Measurements from ENCODE around the gene TMEM201.

DNA sequence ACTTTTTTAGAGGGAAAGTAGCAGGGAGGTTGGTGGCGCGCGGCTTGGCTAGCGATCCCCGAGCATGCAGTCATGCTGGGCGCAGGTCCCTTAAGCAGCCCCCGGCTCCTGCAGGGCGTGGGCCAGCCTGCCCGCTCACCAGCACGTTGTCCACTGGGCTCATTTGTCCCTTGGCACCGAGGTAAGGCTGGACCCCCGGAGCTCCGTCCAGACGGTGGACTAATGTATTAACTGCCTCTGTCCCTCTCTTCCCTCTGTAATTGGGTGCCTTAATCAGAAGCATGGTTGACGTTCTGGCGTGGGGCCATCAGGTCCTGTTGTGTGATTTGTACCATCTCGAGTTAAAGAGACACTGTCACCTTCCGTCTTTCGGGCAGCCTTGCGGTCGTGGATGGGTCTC is 17.7 kb downstream of the TMEM201 start:
- TF ChIP-seq CEBPB (IDR thresholded peaks at IDR 0.05; ENCODE audit: low read depth, low read length), result no peak
- no peak for TF ChIP-seq POLR2A (IDR thresholded peaks at IDR 0.05; ENCODE audit: low read depth, low read length)
- TF ChIP-seq, protein P1, sequence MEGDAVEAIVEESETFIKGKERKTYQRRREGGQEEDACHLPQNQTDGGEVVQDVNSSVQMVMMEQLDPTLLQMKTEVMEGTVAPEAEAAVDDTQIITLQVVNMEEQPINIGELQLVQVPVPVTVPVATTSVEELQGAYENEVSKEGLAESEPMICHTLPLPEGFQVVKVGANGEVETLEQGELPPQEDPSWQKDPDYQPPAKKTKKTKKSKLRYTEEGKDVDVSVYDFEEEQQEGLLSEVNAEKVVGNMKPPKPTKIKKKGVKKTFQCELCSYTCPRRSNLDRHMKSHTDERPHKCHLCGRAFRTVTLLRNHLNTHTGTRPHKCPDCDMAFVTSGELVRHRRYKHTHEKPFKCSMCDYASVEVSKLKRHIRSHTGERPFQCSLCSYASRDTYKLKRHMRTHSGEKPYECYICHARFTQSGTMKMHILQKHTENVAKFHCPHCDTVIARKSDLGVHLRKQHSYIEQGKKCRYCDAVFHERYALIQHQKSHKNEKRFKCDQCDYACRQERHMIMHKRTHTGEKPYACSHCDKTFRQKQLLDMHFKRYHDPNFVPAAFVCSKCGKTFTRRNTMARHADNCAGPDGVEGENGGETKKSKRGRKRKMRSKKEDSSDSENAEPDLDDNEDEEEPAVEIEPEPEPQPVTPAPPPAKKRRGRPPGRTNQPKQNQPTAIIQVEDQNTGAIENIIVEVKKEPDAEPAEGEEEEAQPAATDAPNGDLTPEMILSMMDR (conservative IDR thresholded peaks at IDR 0.05; ENCODE audit: low read depth, low read length), result no peak
- no peak for TF ChIP-seq RFX5 (IDR thresholded peaks at IDR 0.05; ENCODE audit: low read depth, low read length)
- TF ChIP-seq RAD21 (IDR thresholded peaks at IDR 0.05; ENCODE audit: low read length), result no peak
- TF ChIP-seq, protein P2, sequence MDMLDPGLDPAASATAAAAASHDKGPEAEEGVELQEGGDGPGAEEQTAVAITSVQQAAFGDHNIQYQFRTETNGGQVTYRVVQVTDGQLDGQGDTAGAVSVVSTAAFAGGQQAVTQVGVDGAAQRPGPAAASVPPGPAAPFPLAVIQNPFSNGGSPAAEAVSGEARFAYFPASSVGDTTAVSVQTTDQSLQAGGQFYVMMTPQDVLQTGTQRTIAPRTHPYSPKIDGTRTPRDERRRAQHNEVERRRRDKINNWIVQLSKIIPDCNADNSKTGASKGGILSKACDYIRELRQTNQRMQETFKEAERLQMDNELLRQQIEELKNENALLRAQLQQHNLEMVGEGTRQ (IDR thresholded peaks at IDR 0.05; ENCODE audit: low read depth, low read length), result no peak
- TF ChIP-seq MAZ (IDR thresholded peaks at IDR 0.05; ENCODE audit: borderline replicate concordance, low read depth, low read length), result no peak
- no peak for TF ChIP-seq MXI1 (IDR thresholded peaks at IDR 0.05; ENCODE audit: borderline replicate concordance, low read depth, low read length)
- TF ChIP-seq RCOR1 (IDR thresholded peaks at IDR 0.05; ENCODE audit: insufficient replicate concordance, low read length), result no peak
- no peak for TF ChIP-seq BHLHE40 (IDR thresholded peaks at IDR 0.05; ENCODE audit: low read depth, low read length)
- TF ChIP-seq, protein P3, sequence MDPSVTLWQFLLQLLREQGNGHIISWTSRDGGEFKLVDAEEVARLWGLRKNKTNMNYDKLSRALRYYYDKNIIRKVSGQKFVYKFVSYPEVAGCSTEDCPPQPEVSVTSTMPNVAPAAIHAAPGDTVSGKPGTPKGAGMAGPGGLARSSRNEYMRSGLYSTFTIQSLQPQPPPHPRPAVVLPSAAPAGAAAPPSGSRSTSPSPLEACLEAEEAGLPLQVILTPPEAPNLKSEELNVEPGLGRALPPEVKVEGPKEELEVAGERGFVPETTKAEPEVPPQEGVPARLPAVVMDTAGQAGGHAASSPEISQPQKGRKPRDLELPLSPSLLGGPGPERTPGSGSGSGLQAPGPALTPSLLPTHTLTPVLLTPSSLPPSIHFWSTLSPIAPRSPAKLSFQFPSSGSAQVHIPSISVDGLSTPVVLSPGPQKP (IDR thresholded peaks at IDR 0.05; ENCODE audit: borderline replicate concordance, low read depth, low read length), result no peak
- no peak for TF ChIP-seq MAFK (IDR thresholded peaks at IDR 0.05; ENCODE audit: low read depth, low read length)
- no peak for TF ChIP-seq SMC3 (IDR thresholded peaks at IDR 0.05; ENCODE audit: low read depth, low read length)
- TF ChIP-seq CHD1 (IDR thresholded peaks at IDR 0.05; ENCODE audit: low read depth, low read length), result no peak

All from IMR-90 (cell line).